ENCODE data around the gene NT5DC3. TPM values are rescaled to one million over a fixed set of nuclear protein-coding genes. Genes with fewer than 3 reads are reported as not detected.

The NT5DC3 gene
- total RNA-seq, 1 experiment from 2014 or later = 12.5 TPM

DNA sequence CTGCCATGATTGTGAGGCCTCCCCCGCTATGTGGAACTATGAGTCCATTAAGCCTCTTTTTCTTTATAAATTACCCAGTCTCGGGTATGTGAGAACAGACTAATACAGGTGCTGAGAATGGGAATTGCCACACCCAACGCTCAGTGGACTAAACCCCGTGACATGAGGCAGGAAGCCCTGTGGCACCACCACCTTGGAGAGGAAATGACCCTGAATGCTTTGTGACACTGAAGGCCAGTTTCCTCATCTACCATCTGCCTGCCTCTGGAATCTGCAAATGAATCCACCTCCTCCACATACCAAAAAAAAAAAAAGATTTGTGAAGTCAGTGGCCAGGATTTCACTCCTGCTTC lies 41.6 kb downstream of the NT5DC3 start:
- H3K27ac Mint-ChIP-seq = no peak overlapping the region
- no peak overlapping the region for H3K4me3 Mint-ChIP-seq
- ChIA-PET CTCF (no interaction called here), POLR2A (no interaction called here)
- no peak for ATAC-seq
- TF ChIP-seq CBFB (CRISPR knock-in tag; IDR thresholded peaks at IDR 0.05; ENCODE audit: low read depth) = no peak
- TF ChIP-seq, protein P1, sequence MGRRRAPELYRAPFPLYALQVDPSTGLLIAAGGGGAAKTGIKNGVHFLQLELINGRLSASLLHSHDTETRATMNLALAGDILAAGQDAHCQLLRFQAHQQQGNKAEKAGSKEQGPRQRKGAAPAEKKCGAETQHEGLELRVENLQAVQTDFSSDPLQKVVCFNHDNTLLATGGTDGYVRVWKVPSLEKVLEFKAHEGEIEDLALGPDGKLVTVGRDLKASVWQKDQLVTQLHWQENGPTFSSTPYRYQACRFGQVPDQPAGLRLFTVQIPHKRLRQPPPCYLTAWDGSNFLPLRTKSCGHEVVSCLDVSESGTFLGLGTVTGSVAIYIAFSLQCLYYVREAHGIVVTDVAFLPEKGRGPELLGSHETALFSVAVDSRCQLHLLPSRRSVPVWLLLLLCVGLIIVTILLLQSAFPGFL (CRISPR knock-in tag; IDR thresholded peaks at IDR 0.05; ENCODE audit: borderline replicate concordance) = no peak
- TF ChIP-seq, protein P2, sequence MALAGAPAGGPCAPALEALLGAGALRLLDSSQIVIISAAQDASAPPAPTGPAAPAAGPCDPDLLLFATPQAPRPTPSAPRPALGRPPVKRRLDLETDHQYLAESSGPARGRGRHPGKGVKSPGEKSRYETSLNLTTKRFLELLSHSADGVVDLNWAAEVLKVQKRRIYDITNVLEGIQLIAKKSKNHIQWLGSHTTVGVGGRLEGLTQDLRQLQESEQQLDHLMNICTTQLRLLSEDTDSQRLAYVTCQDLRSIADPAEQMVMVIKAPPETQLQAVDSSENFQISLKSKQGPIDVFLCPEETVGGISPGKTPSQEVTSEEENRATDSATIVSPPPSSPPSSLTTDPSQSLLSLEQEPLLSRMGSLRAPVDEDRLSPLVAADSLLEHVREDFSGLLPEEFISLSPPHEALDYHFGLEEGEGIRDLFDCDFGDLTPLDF (CRISPR knock-in tag; IDR thresholded peaks at IDR 0.05) = no peak
- TF ChIP-seq NFATC4 (CRISPR knock-in tag; IDR thresholded peaks at IDR 0.05) = no peak
- TF ChIP-seq, protein P3, sequence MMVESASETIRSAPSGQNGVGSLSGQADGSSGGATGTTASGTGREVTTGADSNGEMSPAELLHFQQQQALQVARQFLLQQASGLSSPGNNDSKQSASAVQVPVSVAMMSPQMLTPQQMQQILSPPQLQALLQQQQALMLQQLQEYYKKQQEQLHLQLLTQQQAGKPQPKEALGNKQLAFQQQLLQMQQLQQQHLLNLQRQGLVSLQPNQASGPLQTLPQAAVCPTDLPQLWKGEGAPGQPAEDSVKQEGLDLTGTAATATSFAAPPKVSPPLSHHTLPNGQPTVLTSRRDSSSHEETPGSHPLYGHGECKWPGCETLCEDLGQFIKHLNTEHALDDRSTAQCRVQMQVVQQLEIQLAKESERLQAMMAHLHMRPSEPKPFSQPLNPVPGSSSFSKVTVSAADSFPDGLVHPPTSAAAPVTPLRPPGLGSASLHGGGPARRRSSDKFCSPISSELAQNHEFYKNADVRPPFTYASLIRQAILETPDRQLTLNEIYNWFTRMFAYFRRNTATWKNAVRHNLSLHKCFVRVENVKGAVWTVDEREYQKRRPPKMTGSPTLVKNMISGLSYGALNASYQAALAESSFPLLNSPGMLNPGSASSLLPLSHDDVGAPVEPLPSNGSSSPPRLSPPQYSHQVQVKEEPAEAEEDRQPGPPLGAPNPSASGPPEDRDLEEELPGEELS (CRISPR knock-in tag; IDR thresholded peaks at IDR 0.05) = no peak
- TF ChIP-seq FOXK1 (CRISPR knock-in tag; IDR thresholded peaks at IDR 0.05) = no peak
- no peak for DNase-seq (ENCODE audit: low spot score)
- H3K4me1 Mint-ChIP-seq = peaks cover 16% of the 10 kb centered on the region
- H3K9me3 Mint-ChIP-seq = 0 out of 2 replicates have a peak, but pooled peaks cover 3% of the 10 kb centered on the region
- H3K27me3 Mint-ChIP-seq (ENCODE audit: low read depth) = no peaks in the 10 kb centered on the region; the same call in 1 of the 2 replicates
- peaks cover 32% of the 10 kb centered on the region for H3K36me3 Mint-ChIP-seq

DNA sequence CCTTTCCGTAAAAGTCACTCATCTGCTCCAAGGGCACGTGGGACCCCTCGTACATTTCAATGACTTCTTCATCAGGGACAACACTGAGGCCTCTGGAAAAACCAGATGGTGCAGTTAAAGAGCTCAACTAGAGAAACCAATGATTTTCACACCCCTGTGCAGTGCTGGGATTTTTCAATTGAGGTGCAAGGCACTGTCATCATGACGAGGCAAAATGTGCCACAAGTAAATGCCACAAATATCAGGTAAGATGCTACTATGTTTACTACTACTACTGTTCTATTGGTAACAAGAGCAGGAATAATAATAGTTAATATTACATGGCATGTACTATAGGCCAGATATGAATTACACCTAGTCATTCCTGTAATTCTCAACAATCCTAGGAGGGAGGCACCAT lies 42.4 kb downstream of the NT5DC3 start:
- CTCF ChIA-PET = no interaction called here
- ATAC-seq (no peak), DNase-seq (ENCODE audit: low spot score) (no peak)
- no peak overlapping the region for H3K4me3 Mint-ChIP-seq
- no peak overlapping the region for H3K27ac Mint-ChIP-seq
- POLR2A ChIA-PET = no interaction called here
- H3K9me3 Mint-ChIP-seq = 0 out of 2 replicates have a peak, but pooled peaks cover 3% of the 10 kb centered on the region
- peaks cover 39% of the 10 kb centered on the region for H3K36me3 Mint-ChIP-seq
- peaks cover 13% of the 10 kb centered on the region for H3K4me1 Mint-ChIP-seq
- no peaks in the 10 kb centered on the region; the same call in 1 of the 2 replicates for H3K27me3 Mint-ChIP-seq (ENCODE audit: low read depth)
- TF ChIP-seq ZNF423 (CRISPR knock-in tag; IDR thresholded peaks at IDR 0.05) (no peak), NR3C1 (CRISPR knock-in tag; conservative IDR thresholded peaks at IDR 0.05; ENCODE audit: low read depth) (no peak), TEAD4 (CRISPR knock-in tag; IDR thresholded peaks at IDR 0.05) (no peak), RORB (CRISPR knock-in tag; IDR thresholded peaks at IDR 0.05) (no peak), ESRRA (CRISPR knock-in tag; IDR thresholded peaks at IDR 0.05; ENCODE audit: borderline replicate concordance) (no peak), ZNF263 (CRISPR knock-in tag; IDR thresholded peaks at IDR 0.05; ENCODE audit: low read depth) (no peak)
- TF ChIP-seq, protein P4, sequence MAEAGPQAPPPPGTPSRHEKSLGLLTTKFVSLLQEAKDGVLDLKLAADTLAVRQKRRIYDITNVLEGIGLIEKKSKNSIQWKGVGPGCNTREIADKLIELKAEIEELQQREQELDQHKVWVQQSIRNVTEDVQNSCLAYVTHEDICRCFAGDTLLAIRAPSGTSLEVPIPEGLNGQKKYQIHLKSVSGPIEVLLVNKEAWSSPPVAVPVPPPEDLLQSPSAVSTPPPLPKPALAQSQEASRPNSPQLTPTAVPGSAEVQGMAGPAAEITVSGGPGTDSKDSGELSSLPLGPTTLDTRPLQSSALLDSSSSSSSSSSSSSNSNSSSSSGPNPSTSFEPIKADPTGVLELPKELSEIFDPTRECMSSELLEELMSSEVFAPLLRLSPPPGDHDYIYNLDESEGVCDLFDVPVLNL (CRISPR knock-in tag; IDR thresholded peaks at IDR 0.05; ENCODE audit: borderline replicate concordance, low read depth) = no peak
- TF ChIP-seq, protein P5, sequence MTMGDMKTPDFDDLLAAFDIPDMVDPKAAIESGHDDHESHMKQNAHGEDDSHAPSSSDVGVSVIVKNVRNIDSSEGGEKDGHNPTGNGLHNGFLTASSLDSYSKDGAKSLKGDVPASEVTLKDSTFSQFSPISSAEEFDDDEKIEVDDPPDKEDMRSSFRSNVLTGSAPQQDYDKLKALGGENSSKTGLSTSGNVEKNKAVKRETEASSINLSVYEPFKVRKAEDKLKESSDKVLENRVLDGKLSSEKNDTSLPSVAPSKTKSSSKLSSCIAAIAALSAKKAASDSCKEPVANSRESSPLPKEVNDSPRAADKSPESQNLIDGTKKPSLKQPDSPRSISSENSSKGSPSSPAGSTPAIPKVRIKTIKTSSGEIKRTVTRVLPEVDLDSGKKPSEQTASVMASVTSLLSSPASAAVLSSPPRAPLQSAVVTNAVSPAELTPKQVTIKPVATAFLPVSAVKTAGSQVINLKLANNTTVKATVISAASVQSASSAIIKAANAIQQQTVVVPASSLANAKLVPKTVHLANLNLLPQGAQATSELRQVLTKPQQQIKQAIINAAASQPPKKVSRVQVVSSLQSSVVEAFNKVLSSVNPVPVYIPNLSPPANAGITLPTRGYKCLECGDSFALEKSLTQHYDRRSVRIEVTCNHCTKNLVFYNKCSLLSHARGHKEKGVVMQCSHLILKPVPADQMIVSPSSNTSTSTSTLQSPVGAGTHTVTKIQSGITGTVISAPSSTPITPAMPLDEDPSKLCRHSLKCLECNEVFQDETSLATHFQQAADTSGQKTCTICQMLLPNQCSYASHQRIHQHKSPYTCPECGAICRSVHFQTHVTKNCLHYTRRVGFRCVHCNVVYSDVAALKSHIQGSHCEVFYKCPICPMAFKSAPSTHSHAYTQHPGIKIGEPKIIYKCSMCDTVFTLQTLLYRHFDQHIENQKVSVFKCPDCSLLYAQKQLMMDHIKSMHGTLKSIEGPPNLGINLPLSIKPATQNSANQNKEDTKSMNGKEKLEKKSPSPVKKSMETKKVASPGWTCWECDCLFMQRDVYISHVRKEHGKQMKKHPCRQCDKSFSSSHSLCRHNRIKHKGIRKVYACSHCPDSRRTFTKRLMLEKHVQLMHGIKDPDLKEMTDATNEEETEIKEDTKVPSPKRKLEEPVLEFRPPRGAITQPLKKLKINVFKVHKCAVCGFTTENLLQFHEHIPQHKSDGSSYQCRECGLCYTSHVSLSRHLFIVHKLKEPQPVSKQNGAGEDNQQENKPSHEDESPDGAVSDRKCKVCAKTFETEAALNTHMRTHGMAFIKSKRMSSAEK (CRISPR knock-in tag; IDR thresholded peaks at IDR 0.05; ENCODE audit: borderline replicate concordance) = no peak
- TF ChIP-seq, protein P6, sequence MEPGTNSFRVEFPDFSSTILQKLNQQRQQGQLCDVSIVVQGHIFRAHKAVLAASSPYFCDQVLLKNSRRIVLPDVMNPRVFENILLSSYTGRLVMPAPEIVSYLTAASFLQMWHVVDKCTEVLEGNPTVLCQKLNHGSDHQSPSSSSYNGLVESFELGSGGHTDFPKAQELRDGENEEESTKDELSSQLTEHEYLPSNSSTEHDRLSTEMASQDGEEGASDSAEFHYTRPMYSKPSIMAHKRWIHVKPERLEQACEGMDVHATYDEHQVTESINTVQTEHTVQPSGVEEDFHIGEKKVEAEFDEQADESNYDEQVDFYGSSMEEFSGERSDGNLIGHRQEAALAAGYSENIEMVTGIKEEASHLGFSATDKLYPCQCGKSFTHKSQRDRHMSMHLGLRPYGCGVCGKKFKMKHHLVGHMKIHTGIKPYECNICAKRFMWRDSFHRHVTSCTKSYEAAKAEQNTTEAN (CRISPR knock-in tag; IDR thresholded peaks at IDR 0.05) = no peak
- TF ChIP-seq, protein P7, sequence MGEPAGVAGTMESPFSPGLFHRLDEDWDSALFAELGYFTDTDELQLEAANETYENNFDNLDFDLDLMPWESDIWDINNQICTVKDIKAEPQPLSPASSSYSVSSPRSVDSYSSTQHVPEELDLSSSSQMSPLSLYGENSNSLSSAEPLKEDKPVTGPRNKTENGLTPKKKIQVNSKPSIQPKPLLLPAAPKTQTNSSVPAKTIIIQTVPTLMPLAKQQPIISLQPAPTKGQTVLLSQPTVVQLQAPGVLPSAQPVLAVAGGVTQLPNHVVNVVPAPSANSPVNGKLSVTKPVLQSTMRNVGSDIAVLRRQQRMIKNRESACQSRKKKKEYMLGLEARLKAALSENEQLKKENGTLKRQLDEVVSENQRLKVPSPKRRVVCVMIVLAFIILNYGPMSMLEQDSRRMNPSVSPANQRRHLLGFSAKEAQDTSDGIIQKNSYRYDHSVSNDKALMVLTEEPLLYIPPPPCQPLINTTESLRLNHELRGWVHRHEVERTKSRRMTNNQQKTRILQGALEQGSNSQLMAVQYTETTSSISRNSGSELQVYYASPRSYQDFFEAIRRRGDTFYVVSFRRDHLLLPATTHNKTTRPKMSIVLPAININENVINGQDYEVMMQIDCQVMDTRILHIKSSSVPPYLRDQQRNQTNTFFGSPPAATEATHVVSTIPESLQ (CRISPR knock-in tag; IDR thresholded peaks at IDR 0.05) = no peak
- TF ChIP-seq, protein P8, sequence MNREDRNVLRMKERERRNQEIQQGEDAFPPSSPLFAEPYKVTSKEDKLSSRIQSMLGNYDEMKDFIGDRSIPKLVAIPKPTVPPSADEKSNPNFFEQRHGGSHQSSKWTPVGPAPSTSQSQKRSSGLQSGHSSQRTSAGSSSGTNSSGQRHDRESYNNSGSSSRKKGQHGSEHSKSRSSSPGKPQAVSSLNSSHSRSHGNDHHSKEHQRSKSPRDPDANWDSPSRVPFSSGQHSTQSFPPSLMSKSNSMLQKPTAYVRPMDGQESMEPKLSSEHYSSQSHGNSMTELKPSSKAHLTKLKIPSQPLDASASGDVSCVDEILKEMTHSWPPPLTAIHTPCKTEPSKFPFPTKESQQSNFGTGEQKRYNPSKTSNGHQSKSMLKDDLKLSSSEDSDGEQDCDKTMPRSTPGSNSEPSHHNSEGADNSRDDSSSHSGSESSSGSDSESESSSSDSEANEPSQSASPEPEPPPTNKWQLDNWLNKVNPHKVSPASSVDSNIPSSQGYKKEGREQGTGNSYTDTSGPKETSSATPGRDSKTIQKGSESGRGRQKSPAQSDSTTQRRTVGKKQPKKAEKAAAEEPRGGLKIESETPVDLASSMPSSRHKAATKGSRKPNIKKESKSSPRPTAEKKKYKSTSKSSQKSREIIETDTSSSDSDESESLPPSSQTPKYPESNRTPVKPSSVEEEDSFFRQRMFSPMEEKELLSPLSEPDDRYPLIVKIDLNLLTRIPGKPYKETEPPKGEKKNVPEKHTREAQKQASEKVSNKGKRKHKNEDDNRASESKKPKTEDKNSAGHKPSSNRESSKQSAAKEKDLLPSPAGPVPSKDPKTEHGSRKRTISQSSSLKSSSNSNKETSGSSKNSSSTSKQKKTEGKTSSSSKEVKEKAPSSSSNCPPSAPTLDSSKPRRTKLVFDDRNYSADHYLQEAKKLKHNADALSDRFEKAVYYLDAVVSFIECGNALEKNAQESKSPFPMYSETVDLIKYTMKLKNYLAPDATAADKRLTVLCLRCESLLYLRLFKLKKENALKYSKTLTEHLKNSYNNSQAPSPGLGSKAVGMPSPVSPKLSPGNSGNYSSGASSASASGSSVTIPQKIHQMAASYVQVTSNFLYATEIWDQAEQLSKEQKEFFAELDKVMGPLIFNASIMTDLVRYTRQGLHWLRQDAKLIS (CRISPR knock-in tag; IDR thresholded peaks at IDR 0.05; ENCODE audit: borderline replicate concordance) = no peak

Measured in WTC11 (cell line).